Spleen (tissue), 11 donors: ENCODE measurements around the gene WASHC3. TPM values are rescaled to one million over a fixed set of nuclear protein-coding genes. Genes with fewer than 3 reads are reported as not detected.

ENCODE experiments used
- DNase-seq: peaks from one replicate; pipeline ENCODE4 v3.0.0-alpha.2; 2020
- H3K27ac ChIP-seq, 8 donors: fragments of 200-600 bp; sonication (generic) in 7 of 8; 1 replicate in 4 of 8; 2 replicates in 4 of 8; pipeline versions ENCODE4 v1.5.0 to v1.8.0; 2016 to 2021; ENCODE audit warnings: inconsistent platforms in 4 of 8, mild to moderate bottlenecking in 4 of 8, moderate library complexity in 1 of 8
- H3K27me3 ChIP-seq, 7 donors: fragments of 200-600 bp; sonication (generic) in 6 of 7; replicated peaks in 1 of 7; 1 replicate in 4 of 7; 2 replicates in 3 of 7; pipeline versions ENCODE4 v1.5.0 to v1.8.0; 2016 to 2021; ENCODE audit warnings: inconsistent platforms in 3 of 7, mild to moderate bottlenecking in 1 of 7
- H3K36me3 ChIP-seq, 6 donors: fragments of 200-600 bp; sonication (generic) in 5 of 6; 1 replicate in 4 of 6; 2 replicates in 2 of 6; pipeline versions ENCODE4 v1.5.0 to v1.8.0; 2016 to 2021; ENCODE audit warnings: inconsistent platforms in 2 of 6
- H3K4me1 ChIP-seq, 6 donors: fragments of 200-600 bp; sonication (generic) in 5 of 6; 1 replicate in 3 of 6; 2 replicates in 3 of 6; pipeline versions ENCODE4 v1.5.0 to v1.8.0; 2016 to 2021; ENCODE audit warnings: inconsistent platforms in 3 of 6
- H3K4me3 ChIP-seq, 8 donors: fragments of 200-600 bp; sonication (generic) in 7 of 8; 1 replicate in 4 of 8; 2 replicates in 4 of 8; pipeline versions ENCODE4 v1.5.0 to v1.8.0; 2016 to 2021; ENCODE audit warnings: inconsistent platforms in 4 of 8, mild to moderate bottlenecking in 4 of 8, moderate library complexity in 2 of 8
- H3K9me3 ChIP-seq, 8 donors: fragments of 200-600 bp; sonication (generic) in 7 of 8; 1 replicate in 4 of 8; 2 replicates in 4 of 8; pipeline versions ENCODE4 v1.5.0 to v1.8.0; 2016 to 2021; ENCODE audit warnings: inconsistent platforms in 4 of 8
- CTCF ChIP-seq, 11 experiments: fragments of 200-600 bp in 7 of 11; fragments of 450-650 bp in 4 of 11; sonication (generic) in 4 of 11; IDR thresholded peaks in 8 of 11; conservative IDR thresholded peaks in 3 of 11; 1 replicate in 7 of 11; 2 replicates in 4 of 11; pipeline versions ENCODE4 v1.4.0 to v1.8.0; 2016 to 2021; ENCODE audit warnings: antibody characterized with exemption in 11 of 11, inconsistent platforms in 4 of 11, mild to moderate bottlenecking in 1 of 11
- POLR2A ChIP-seq, 3 donors: fragments of 450-650 bp; IDR thresholded peaks; one replicate each; pipeline ENCODE4 v1.5.1; 2017; ENCODE audit warnings: antibody characterized with exemption in 3 of 3, mild to moderate bottlenecking in 1 of 3
- POLR2AphosphoS5 ChIP-seq, 3 donors: sonication (generic); formaldehyde crosslinking; IDR thresholded peaks; one replicate each; pipeline ENCODE4 v1.5.1; 2017; ENCODE audit warnings: antibody characterized with exemption in 3 of 3
- WGBS, 5 donors: extraction: QIAGEN DNeasy Blood & Tissue Kit in 3 of 5; methylation state at CpG; one replicate each; pipeline versions ENCODE4 v1.1.5 to v1.1.7; 2013 to 2018; 5-methylcytosine and 5-hydroxymethylcytosine counted together
- intact Hi-C: fragments of 100-400 bp; cut with DNase I; formaldehyde crosslinking; loops from one replicate; pipeline ENCODE4 v1.15.0; 2023; ENCODE audit warnings: low total_unique reads
- polyA plus RNA-seq, 3 donors: library from polyadenylated mRNA; stranded (reverse); fragments of 200-250 nt; gene quantifications; one replicate each; pipeline ENCODE4 v1.2.1, GENCODE V29; 2013
- total RNA-seq, 7 donors: library from RNA; depleted of rRNA in 3 of 7; stranded (reverse); fragments of >200 nt in 3 of 7; fragmentation: NEBNext Ultra II Directional in 4 of 7; extraction: Animal tissue kit (Norgen Biotek cat#: 25700) in 4 of 7; gene quantifications; one replicate each; pipeline versions ENCODE4 v1.1.0 to v1.2.1, GENCODE V29; 2016 to 2021
- donor health status: healthy with polysubstance abuse.
- donor health status: DM: no; HTN: no; CAD: no; lungs with moderate emphysema.
- donor health status: DM: no; HTN: no; CAD: no.
- donor health status: Bipolar disorder and iron deficiency.
- donor health status: healthy.
- donor health status: DM: no; HTN: no; CAD: no.
- donor health status: DM: yes; HTN: yes; CAD: no.

WASHC3 gene
- total and polyA plus RNA-seq, 10 donors = 30.2 to 77.7 (median 48.3) TPM

GRCh38 chr12:102031852-102032251 is 29.9 kb downstream of the WASHC3 start:
- H3K27ac ChIP-seq = no peak overlapping the region
- H3K27me3 ChIP-seq = no peaks in the 10 kb centered on the region
- H3K4me1 ChIP-seq = no peaks in the 10 kb centered on the region
- TF ChIP-seq POLR2A (IDR thresholded peaks at IDR 0.05) (no peak), CTCF (IDR thresholded peaks at IDR 0.05 in 8 of 11, conservative IDR thresholded peaks at IDR 0.05 in 3 of 11) (no peak), POLR2AphosphoS5 (IDR thresholded peaks at IDR 0.05) (no peak)
- H3K4me3 ChIP-seq = no peak overlapping the region
- DNase-seq = no peak
- peaks cover 0 to 96% (median 44%) of the 10 kb centered on the region in 6 donors for H3K36me3 ChIP-seq
- intact Hi-C loops = no loop called here
- H3K9me3 ChIP-seq = no peaks in the 10 kb centered on the region

- no peak overlapping the region for H3K27ac ChIP-seq
- no peak for DNase-seq
- TF ChIP-seq POLR2AphosphoS5 (IDR thresholded peaks at IDR 0.05) = no peak
- no peak for TF ChIP-seq POLR2A (IDR thresholded peaks at IDR 0.05)
- TF ChIP-seq CTCF (IDR thresholded peaks at IDR 0.05 in 8 of 11, conservative IDR thresholded peaks at IDR 0.05 in 3 of 11) = no peak
- 85 to 94% (median 91%) methylated on average over 4 of the region's 4 CpGs for WGBS, 5 donors
- intact Hi-C loops = no loop called here
- no peak overlapping the region for H3K4me3 ChIP-seq
- H3K4me1 ChIP-seq = no peaks in the 10 kb centered on the region
- no peaks in the 10 kb centered on the region for H3K27me3 ChIP-seq
- no peaks in the 10 kb centered on the region for H3K9me3 ChIP-seq
- peaks cover 0 to 97% (median 29%) of the 10 kb centered on the region in 6 donors for H3K36me3 ChIP-seq
Measured at GRCh38 chr12:102029141-102029540, 32.6 kb downstream of the WASHC3 start.

- Histone ChIP-seq H3K36me3 (peaks cover 0 to 96% (median 19%) of the 10 kb centered on the region in 6 donors), H3K9me3 (no peaks in the 10 kb centered on the region), H3K27ac (no peak overlapping the region), H3K27me3 (no peaks in the 10 kb centered on the region), H3K4me1 (no peaks in the 10 kb centered on the region), H3K4me3 (no peak overlapping the region)
- intact Hi-C loops = no loop called here
- TF ChIP-seq POLR2AphosphoS5 (IDR thresholded peaks at IDR 0.05) (no peak), POLR2A (IDR thresholded peaks at IDR 0.05) (no peak), CTCF (IDR thresholded peaks at IDR 0.05 in 8 of 11, conservative IDR thresholded peaks at IDR 0.05 in 3 of 11) (no peak)
- DNase-seq = no peak
- WGBS, 5 donors = 59 to 81% (median 67%) methylated on average over 1 of the region's 1 CpG
Measured at GRCh38 chr12:102026728-102027127, 35.1 kb downstream of the WASHC3 start.

GRCh38 chr12:102024765-102025164 is 37.0 kb downstream of the WASHC3 start:
- H3K4me1 ChIP-seq = no peaks in the 10 kb centered on the region
- H3K9me3 ChIP-seq = no peaks in the 10 kb centered on the region
- no peak overlapping the region for H3K27ac ChIP-seq
- intact Hi-C loops = no loop called here
- no peak for DNase-seq
- no peak overlapping the region for H3K4me3 ChIP-seq
- no peaks in the 10 kb centered on the region for H3K27me3 ChIP-seq
- peaks cover 0 to 93% (median 23%) of the 10 kb centered on the region in 6 donors for H3K36me3 ChIP-seq
- WGBS, 5 donors = 61 to 79% (median 73%) methylated on average over 2 of the region's 2 CpGs
- TF ChIP-seq CTCF (IDR thresholded peaks at IDR 0.05 in 8 of 11, conservative IDR thresholded peaks at IDR 0.05 in 3 of 11) = no peak
- TF ChIP-seq POLR2A (IDR thresholded peaks at IDR 0.05) = no peak
- no peak for TF ChIP-seq POLR2AphosphoS5 (IDR thresholded peaks at IDR 0.05)
